Activated CD4-positive, CD25-positive, alpha-beta regulatory T cell (primary cell): ENCODE measurements around the gene LIPA.
"Not testable (repeated sequence)": the region's sequence is repeated elsewhere in the genome, so short reads cannot be mapped to it uniquely, and the experiment has no call there.

Experiments used
- DNase-seq, 4 experiments: peaks; one replicate each; lab custom pipeline; 2025; lab: John Stamatoyannopoulos, UW

LIPA gene

DNA sequence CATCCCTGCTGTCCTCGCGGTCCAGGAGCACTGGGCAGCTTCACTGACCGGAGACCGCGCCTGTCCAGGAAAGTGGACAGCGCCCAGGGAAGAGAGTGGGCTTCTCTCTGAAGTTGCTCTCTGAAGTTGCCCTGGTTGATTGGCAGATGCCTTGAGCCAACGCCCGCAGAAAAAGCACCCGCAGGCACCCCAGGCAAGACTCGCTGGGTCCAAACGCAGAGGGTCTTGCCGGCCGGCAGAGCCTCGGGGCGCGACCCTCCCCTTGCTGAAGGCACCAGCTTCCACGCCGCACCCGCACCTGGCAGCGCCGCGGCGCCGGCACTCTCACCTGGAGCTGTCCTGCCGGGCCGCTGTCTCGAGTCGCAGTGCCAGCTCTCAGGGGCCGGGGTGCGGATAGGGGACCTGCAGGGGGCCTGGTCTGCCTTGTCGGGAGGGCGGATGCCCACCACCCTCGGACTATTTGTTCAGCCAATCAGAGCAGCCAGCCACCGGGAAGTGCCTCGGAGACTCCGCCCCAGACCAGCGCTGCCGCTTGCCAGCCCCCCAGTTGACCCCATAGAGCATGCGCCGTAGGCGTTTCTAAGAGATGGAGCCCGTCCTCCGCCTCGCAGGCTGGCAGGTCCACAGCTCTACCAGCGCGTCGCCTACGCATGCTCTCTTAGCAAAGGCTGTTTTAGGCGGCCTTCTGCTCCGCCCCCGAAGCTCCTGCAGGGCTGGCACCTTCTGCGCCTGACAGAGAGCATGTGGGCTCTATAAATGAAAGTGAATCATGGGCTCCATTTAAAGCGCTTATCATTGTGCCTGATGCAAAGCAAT lies at the start of gene LIPA:
TSS of gene LIPA (minus strand) at position 367 of the 816 bp plus-strand sequence. CDS start 4,127 bp downstream, outside the sequence.
- peak; percentile 76 to 93 (median 84) for DNase-seq

DNA sequence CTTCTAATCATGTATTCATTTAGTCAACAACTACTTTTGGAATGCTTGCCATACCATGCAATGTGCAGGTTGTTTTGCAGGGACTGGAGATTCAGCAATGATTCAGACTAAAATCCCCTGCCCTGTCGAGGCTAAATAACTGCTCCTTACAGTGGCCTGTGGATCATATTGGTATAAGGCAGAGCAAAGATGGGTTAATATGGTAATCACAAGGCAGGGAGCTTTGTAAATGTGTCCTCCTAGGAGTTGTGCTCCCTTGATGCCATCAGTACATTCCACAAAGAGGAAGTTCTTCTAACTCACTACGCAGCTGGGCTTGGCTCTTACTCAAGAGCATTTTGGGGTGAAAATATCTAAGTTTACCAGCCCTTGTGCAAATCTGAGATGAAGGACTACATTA lies 49.7 kb upstream of the LIPA start:
- DNase-seq = no peak

- no peak for DNase-seq
These were observed 47.5 kb upstream of the LIPA start for GRCh38 chr10:89299031-89299430.

DNA sequence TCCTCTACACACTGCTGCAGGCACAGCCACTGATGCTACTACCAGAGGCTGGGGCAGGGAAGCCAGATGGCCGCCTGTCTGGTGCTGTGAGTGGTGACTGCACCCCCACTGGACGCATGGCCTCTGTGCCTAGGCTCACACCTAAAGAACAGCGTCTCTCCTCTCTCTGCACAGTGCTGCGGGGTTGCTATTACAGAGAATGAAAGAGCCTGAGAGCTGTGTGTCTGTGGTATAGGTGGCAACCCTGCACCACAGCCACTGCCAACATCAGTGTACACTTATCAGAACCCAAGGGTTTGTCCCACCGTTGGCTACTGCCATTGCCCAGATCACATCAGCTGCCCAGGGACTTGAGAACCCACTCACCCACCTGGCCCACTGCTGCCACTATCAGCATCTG lies 46.2 kb upstream of the LIPA start:
- no peak for DNase-seq

DNA sequence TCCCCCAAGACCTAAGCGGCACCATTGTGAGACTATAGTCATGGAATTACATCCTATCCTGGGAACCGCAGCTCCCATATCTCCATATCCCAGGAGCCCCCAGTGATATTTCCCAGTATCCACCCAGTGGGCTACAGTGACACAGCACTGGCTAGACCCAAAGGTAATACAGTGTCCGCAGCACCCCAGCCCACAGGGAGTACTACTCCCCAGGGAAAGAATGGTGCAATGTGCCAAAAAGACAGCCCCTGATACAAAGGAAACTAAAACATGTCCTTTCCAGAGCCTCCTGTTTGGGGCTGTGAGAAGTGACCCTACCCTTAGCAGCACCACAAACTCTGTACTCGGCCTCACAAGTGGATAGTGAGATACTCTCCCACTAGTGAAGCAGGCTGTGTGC lies 45.8 kb upstream of the LIPA start:
- no peak for DNase-seq

GRCh38 chr10:89296220-89296648 lies 44.7 kb upstream of the LIPA start:
- no peak for DNase-seq

DNA sequence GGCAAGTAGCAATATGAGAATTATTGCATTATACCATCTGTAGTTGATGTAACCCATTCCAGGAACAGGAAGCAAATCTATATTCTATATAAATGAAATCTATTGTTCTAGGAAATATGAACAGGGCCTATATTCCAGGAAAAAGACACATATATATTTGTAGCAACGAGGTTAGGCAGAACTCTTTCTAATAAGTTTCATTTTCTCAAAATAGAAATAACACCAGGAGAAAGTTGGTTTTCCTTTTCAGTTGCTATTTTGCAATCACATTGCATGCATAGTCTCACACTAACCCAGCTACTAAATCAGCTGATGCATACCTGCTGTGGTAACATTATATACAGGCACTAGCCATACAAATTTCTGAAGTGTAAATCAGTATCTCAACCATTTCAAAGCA lies 44.0 kb upstream of the LIPA start:
- DNase-seq = no peak

DNA sequence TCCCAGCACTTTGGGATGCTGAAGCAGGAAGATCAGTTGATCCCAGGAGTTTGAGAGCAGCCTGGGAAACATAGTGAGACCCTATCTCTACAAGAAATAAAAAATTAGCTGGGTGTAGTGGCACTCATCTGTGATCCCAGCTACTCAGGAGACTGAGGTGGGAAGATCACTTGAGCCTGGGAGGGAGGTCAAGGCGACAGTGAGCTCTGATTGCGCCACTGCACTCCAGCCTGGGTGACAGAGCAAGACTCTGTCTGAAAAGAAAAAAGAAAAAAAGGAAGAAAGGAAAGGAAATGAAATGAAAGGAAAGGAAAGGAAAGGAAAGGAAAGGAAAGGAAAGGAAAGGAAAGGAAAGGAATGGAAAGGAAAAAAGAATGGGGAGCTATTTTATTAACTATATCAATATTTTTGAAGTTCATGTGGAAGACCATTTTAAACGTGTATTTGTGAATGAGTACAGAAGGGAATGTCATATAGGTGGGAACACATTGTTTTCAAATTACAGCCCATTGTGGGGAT lies 43.2 kb upstream of the LIPA start:
- no peak for DNase-seq

DNA sequence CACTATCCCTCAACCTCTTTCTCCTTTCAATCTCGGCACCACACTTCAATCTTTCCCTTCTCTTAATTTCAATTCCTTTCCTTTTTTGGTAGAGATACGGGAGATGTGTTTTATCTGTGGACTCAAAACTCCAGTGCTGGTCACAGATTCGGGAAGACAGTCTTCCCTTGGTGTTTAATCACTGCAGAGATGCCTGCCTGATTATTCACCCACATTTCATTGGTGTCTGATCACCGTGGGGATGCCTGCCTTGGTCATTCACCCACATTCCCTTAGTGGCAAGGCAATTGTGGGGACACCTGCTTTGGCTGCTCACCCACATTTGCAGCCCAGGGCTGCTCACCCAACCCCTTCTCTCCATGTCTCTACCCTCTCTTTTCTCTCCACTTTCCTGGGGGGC lies 33.7 kb upstream of the LIPA start:
- not testable (repeated sequence) for DNase-seq

- not testable (repeated sequence) for DNase-seq
These were observed 33.1 kb upstream of the LIPA start for GRCh38 chr10:89284711-89285110.

- no peak for DNase-seq
These were observed 32.4 kb upstream of the LIPA start for GRCh38 chr10:89283936-89284475.

DNA sequence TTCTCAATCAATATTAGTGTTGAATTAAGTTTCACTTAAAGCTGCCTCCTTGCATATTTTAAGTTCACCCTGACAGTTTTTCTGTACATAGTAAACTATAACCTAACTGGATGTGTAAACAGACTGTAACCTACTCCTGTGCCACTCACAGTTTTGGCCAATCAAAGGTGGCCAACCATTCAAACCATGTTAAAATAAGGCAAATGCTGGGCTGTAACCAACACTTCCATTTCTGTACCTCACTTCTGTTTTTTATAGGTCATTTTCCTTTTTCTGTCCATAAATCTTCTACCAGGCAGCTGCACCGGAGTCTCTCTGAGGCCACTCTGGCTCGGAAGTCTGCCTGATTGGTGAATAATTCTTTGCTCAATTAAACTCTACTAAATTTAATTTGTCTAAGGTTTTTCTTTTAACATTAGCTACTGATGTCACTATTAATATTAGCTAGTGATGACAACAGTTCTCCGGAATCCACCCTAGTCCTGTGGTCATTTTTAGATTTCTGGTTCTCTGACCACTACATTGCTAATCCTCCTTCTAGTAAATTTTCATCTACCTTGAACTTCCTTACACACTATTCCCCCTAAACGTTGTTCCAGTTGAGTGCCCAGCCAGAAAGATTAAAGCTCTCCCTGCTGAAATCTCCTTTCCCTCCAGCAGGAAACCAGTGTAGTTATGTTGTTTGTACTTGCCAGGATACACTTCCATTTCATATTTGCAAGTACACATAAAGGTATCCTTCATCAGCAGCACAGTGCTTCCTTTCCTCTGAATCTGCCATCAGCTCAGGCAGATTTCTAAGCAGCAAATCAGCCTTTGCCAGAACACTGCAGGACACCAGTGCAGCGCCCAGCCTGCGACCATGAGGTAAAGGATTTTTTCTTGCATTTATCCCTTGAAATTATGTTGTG lies 31.7 kb upstream of the LIPA start:
- DNase-seq = no peak

DNA sequence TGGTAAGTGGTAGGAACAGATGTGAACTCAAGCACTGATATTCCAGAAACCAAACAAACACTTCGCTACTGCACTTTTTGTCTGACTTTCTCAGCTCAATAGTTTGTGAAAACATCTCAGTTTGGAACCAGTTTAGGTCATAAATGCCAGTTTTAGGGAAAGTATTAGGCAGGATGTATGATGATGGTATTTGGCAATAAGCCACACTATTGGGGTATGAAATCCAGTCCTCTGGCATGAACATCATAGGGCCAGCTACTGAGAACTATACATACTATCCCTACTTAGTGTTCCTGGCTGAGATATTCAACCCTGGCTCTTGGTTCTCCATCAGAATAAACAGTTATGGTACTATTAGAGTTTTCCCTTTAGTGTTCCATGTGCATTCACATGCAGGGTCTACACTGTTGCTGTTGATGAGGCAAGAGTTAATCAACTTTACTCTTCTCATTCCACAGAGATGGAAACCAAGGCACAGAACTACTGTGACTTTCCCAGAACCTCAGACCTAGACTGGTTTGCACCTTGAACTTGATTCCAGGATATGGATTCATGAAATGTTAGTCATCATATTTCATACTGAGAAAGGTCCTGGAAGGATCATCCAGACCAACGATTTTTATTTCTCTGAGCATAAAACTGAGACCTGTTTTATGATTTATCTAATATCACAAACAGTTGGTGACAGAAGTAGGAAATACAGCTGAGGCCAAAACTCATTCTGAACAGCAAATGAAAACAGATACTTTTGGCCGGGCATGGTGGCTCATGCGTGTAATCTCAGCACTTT lies 30.2 kb upstream of the LIPA start:
- no peak for DNase-seq

GRCh38 chr10:89280508-89280907 lies 28.9 kb upstream of the LIPA start:
- no peak for DNase-seq

DNA sequence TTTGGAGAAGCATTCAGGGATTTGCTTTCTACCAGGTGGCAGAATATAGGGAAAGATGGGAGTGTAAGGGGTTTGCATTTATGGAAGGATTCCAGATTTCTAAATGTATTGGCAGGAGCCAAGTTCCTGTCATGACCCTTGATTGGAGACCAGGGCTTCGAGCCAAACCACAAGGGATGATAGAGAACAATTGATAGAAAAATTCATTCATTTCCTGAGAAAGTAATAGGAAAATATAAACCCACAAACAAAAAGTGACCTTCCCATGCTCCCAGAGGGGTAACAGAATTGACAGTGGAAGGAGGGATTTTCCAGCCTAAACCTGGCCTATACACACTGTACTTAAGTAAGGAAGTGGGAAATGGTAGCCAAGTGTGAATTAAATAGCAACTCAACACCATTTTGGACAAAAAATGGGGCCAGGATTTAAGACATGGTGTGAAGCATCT lies 27.9 kb upstream of the LIPA start:
- DNase-seq = no peak

DNA sequence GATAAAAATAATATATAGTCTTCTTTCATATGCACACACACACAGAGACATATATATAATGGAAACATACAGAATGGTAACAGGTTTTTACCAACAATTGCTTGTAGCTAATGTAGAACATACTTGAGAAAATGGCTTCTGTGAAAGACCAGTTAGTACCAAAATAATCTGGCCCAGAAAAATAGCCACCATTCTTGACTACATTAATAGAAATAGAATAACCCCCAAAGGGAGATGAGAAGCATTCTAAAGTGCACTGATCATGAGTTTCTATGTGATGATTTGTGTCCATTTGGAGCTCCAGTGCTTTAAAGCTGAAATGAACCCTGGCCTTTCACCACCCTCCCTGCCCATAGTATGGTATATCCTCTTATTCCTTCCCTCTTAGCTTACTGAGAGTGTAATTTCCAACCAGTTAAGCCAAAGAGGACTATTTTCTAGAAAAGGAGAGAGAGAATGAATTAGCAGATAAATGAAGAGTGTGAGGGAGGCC lies 27.4 kb upstream of the LIPA start:
- no peak for DNase-seq

- DNase-seq = no peak
These were observed 26.5 kb upstream of the LIPA start for GRCh38 chr10:89278034-89278535.

- DNase-seq = no peak
These were observed 23.8 kb upstream of the LIPA start for GRCh38 chr10:89275383-89275782.

DNA sequence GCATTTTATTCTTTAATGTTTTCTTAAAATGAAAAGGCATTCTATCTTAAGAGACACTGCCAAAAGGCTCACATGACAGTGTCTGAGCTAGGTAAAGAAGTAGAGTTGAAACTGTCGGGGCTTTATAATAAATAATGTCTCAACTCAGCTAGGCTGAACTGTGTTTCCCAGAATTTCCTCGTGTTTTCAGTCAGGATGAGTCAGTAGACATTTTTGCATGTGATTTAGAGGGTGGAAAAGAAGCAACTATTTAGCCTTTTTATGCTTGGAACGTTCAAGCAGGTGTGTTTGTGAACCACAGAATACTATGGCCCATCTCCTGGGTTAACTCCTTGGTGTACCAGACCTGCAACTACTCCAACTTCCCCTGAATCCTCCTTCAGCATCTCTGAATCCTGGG lies 23.4 kb upstream of the LIPA start:
- DNase-seq = no peak

- DNase-seq = no peak
These were observed 22.1 kb upstream of the LIPA start for GRCh38 chr10:89273680-89274079.

DNA sequence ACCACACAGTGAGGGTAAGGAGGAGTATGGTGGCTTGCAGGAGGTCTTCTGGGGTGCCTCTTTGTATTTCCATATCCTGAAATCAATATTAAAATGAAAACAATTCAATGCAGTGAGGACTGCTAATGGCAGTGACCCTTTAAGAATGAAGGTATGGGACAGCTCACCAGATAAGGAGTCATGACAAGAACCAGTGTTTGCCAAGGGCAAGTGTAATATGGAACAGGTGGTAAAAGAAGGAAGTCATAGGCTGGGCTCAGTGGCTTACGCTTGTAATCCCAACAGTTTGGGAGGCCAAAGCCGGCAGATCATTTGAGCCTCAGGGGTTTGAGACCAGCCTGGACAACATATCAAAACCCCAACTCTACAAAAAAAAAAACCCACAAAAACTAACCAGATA lies 20.0 kb upstream of the LIPA start:
- DNase-seq = no peak
